HG02798 (cell line): ENCODE results near the gene CDK3.
A peak's percentile ranks its signal among the peaks of the same experiment; 100 is the strongest.
"Not testable (repeated sequence)": the region's sequence is repeated elsewhere in the genome, so short reads cannot be mapped to it uniquely, and the experiment has no call there.

Experiments used
- ATAC-seq: cut with Tn5 transposase; IDR thresholded peaks from one replicate; pipeline ENCODE4 v1.9.1; 2021; ENCODE audit warnings: mild to moderate bottlenecking; ENCODE audit not compliant: unreplicated experiment, poor library complexity

Gene CDK3

DNA sequence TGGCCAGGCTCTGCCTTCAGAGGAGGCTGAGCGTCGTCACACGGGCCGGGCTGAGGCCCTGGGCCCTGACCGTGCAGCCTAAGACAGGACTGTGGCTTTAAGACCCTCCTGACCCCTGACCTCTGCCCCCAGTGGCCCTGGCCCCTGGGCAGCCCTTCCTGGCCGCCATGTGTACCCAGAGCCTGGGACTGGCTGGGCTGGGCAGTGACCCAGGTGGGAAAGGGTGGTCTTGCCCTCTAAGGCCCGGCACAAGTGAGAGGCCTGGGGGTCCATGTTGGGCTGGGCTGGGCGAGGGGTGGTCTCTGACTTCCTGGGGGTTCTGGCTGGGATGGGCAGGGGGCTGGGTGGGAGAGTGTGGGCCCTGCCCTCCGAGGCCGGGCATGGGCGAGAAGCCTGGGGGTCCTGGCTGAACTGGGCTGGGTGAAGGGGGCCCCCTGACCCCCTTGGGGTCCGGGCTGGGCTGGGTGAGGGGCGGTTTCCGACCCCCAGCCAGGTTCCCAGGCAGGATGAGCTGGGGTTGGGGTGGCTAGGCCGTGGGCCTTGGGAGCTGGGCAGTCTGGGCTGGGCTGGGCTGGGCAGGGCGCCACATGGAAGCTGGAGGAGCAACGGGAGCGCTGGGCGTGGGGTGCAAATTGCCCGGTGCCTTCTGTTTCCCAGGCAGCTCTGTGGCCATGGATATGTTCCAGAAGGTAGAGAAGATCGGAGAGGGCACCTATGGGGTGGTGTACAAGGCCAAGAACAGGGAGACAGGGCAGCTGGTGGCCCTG is at the start of gene CDK3:
TSS of gene CDK3 (plus strand) at position 101 of the 767 bp plus-strand sequence. CDS start at position 672, 571 bp downstream.
- no peak for ATAC-seq

- ATAC-seq = no peak
Observed at GRCh38 chr17:75950855-75951554, 49.6 kb upstream of the CDK3 start.

DNA sequence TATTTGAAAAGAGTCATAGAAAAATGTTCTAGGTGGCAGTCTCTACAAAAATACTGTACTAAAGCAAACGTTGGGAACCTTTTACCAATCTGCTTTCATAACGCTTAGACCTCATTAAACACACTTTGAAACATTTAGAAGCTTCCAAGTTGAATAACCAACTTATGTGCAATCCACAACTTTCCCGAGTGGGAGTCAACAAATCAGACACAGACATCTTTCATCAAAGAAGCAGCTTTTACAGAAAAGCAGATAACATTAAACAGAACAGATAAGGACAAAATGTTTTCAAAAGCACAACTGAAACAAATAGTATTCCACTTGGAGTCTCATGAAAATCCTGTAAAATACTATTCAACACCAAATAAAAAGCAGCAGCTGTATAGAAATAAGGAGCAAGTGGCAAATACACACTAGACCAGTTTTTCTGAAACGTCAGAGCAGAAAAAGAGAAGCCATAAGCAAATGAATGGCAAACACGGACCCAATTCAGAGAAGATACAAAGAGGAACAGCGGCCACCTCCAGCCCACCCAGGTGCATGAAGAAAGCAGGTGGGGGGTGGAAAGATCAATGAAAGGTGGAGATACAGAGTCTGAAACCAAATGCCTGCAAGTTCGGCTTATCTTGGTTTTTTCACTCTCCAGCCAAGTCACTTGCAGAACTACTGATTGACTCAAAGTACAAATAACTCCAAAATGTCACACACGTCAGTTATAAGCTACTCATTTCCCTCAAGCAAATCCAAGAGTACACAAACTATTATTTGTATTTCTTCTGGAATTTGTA is 41.4 kb upstream of the CDK3 start:
- no peak for ATAC-seq

- ATAC-seq = no peak
Observed at GRCh38 chr17:75959839-75960511, 40.7 kb upstream of the CDK3 start.

- no peak for ATAC-seq
Observed at GRCh38 chr17:75965468-75965867, 35.2 kb upstream of the CDK3 start.

- not testable (repeated sequence) for ATAC-seq
Observed at GRCh38 chr17:75969044-75969443, 31.6 kb upstream of the CDK3 start.

GRCh38 chr17:75970011-75970523 is 30.6 kb upstream of the CDK3 start:
- no peak for ATAC-seq

- ATAC-seq = no peak
Observed at GRCh38 chr17:75970626-75971025, 30.0 kb upstream of the CDK3 start.

- not testable (repeated sequence) for ATAC-seq
Observed at GRCh38 chr17:75975187-75975586, 25.5 kb upstream of the CDK3 start.

GRCh38 chr17:75975757-75976174 is 24.9 kb upstream of the CDK3 start:
- no peak for ATAC-seq

GRCh38 chr17:75976175-75976848 is 24.3 kb upstream of the CDK3 start:
- ATAC-seq = no peak

DNA sequence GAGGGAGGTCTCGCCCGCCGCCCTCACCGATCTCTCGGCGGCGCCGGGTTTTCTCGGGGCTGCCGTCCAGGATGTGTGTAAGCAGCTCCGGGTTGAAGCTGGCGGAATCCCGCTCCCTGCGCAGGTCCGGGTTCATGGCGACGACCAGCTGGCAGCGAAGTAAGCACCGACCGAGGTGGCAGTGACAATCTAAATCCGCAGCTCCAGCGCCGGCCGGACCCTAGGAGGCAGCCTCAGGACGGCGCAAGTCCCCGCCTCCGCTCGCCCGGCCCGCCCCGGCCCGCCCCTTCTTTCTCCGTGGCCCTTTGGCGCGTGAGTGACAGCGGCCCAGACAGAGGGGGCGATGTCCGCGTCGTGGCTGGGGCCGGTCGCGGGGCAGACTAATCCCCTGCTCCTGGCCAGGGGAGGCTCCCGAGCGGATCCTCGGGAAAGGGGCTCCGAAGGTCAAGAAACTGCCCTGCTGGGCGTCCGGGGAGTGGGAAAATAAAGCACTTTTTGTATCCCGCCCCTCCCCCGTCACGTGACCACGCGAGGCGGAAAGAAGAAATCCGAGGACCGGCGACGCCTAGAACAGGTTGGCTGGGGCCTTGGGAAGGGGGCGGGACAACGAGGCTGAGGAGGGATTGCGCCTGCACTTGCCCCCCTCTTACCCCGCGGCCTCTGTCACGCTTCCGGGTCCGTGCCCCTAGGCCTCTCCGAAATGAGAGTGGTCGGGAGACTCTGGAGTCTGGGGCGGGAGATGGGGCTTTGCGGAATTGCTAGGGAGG is 21.5 kb upstream of the CDK3 start, which contains the start of the genes ACOX1 and TEN1:
TSS of gene ACOX1 (minus strand) at position 229 of the 767 bp plus-strand sequence. CDS start at position 136, 93 bp downstream.
TSS of gene TEN1 (plus strand) at position 303 of the 767 bp plus-strand sequence. CDS start 6,953 bp downstream, outside the sequence.
- ATAC-seq = peak; percentile 92

DNA sequence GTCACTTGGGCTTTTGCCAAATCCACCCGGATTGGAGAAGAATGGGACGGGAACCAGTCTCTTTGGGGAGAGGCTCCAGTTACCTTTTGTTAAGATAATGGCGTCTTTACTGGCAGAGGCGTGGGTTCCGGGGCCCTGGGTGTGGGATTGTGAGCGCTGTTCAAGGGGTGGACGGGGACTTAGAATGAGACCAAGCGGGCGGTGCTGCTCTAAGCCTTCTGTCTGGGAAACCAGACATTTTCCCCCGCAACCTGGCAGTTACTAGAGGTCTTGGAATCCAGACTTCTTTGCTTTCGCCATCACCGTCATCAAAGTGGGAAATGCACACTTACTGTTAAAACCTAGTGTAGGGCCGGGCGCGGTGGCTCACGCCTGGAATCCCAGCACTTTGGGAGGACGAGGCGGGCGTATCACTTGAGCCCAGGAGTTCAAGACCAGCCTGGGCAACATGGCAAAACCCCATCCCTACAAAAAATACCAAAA is 20.9 kb upstream of the CDK3 start:
- ATAC-seq = peak; percentile 16

- no peak for ATAC-seq
Observed at GRCh38 chr17:75980188-75981018, 20.3 kb upstream of the CDK3 start.

DNA sequence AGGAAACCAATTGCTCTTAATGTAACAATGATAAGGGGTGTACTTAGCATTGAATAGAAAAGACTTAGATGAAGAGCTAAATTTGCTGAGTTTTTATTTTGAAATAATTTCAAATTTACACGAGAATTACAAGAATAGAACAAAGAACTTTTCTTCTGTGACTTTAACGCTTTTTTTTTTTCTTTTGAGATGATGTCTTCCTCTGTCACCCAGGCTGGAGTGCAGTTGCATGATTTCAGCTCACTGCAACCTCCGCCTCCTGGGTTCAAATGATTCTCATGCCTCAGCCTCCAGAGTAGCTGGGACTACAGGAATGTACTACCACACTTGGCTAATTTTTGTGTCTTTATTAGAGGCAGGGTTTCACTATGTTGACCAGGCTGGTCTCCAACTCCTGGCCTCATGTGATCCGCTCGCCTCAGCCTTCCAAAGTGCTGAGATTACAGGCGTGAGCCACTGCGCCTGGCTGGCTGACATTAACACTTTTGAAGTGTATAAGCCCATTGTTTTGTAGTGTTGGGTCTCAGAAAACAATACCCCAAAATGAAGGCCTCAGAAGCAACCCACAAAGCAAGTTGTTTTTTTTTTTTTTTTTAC is 19.5 kb upstream of the CDK3 start:
- no peak for ATAC-seq

GRCh38 chr17:75983501-75984181 is 17.0 kb upstream of the CDK3 start:
- ATAC-seq = no peak

DNA sequence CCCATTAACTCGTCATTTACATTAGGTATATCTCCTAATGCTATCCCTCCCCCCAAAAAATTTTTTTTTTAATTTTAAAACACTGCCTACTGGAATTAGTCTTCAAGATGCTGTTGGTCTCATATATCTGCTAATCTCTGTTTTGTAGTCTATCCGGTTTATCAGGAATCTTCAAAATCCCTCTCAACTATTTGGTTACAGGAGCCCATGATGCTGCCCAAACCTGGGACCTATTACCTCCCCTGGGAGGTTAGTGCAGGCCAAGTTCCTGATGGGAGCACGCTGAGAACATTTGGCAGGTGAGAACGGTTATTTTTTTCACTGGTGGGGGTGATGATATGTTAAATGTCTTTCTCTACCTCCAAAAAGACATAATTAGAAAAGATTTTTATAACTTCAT is 14.7 kb upstream of the CDK3 start:
- no peak for ATAC-seq
